GM13977 (cell line): Measurements from ENCODE around the gene PPM1H.
"Not testable (repeated sequence)": the region's sequence is repeated elsewhere in the genome, so short reads cannot be mapped to it uniquely, and the experiment has no call there.

Experiments
- DNase-seq: peaks from one replicate; pipeline ENCODE4 v3.0.0; 2012; ENCODE audit warnings: low spot score
- CTCF ChIP-seq: IDR thresholded peaks from 2 replicates; pipeline ENCODE4 v1.5.1; 2012; ENCODE audit warnings: mild to moderate bottlenecking, control low read depth; ENCODE audit not compliant: insufficient read depth; ENCODE audit errors: extremely low read depth, missing control alignments
- in situ Hi-C: fragments of 300-500 bp; cut with MboI; formaldehyde crosslinking; loops from one replicate; pipeline ENCODE4 v1.12.0; 2022; ENCODE audit warnings: low sequenced_read_pairs, low pct_unique_long_range_greater_than_20kb, mixed read lengths, inconsistent platforms; ENCODE audit not compliant: unreplicated experiment

The PPM1H gene

GRCh38 chr12:62971769-62972525, 37.0 kb upstream of the PPM1H start:
- in situ Hi-C loops, result no loop called here
- TF ChIP-seq CTCF, result no peak
- no peak for DNase-seq

GRCh38 chr12:62969695-62970094, 34.7 kb upstream of the PPM1H start:
- in situ Hi-C loops, result no loop called here
- no peak for DNase-seq
- no peak for TF ChIP-seq CTCF

- DNase-seq, result no peak
- in situ Hi-C loops, result no loop called here
- TF ChIP-seq CTCF, result no peak
These were observed 32.8 kb upstream of the PPM1H start for GRCh38 chr12:62967701-62968100.

- in situ Hi-C loops, result no loop called here
- no peak for DNase-seq
- no peak for TF ChIP-seq CTCF
These were observed 32.1 kb upstream of the PPM1H start for GRCh38 chr12:62966990-62967506.

GRCh38 chr12:62966446-62966989, 31.6 kb upstream of the PPM1H start:
- in situ Hi-C loops, result not testable (repeated sequence)

GRCh38 chr12:62965700-62966099, 30.8 kb upstream of the PPM1H start:
- in situ Hi-C loops, DNase-seq: not testable (repeated sequence)

More at GRCh38 chr12:62966446-62966989, 31.6 kb upstream of the PPM1H start:
- DNase-seq, result not testable (repeated sequence)

GRCh38 chr12:62965242-62965641, 30.3 kb upstream of the PPM1H start:
- DNase-seq, in situ Hi-C loops: not testable (repeated sequence)

GRCh38 chr12:62963486-62964041, 28.6 kb upstream of the PPM1H start:
- TF ChIP-seq CTCF, result no peak
- in situ Hi-C loops, result no loop called here
- no peak for DNase-seq
